HT-29 (cell line): ENCODE measurements around the gene CSMD2. TPM values are rescaled to one million over a fixed set of nuclear protein-coding genes. Genes with fewer than 3 reads are reported as not detected.

Source experiments
- DNase-seq: peaks from one replicate; pipeline ENCODE4 v3.0.0-alpha.2; 2015; ENCODE audit warnings: low spot score
- total RNA-seq: library from RNA; depleted of rRNA; stranded (reverse); fragments of >200 nt; shearing (Covaris generic); gene quantifications from 2 replicates; pipeline ENCODE4 v1.2.3, GENCODE V29; 2014

CSMD2 gene
- total RNA-seq, 1 experiment from 2014 or later, result not detected

- no peak for DNase-seq
Measured at GRCh38 chr1:33823401-33823800, 341.6 kb downstream of the CSMD2 start.

GRCh38 chr1:33822396-33822795 lies 342.6 kb downstream of the CSMD2 start:
- DNase-seq, result no peak

DNA sequence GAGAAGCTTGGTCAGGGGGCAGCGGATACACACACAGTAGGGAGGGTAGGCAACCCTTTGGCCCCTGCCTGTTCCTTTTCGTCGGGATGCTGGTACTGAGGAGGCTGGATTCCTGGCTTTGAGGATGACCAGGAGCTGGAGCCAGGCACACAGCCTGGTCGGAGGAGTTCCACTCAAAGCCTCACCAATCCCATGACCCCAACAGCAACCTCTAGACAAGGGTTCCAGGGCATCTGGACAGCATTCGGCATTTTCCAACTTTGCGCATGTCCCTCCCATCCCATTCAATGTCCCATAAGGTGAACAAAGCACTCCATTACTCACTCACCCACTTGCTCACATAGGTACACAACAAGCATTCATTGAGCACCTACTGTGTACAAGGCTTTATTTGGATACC lies 343.7 kb downstream of the CSMD2 start:
- DNase-seq, result no peak

DNA sequence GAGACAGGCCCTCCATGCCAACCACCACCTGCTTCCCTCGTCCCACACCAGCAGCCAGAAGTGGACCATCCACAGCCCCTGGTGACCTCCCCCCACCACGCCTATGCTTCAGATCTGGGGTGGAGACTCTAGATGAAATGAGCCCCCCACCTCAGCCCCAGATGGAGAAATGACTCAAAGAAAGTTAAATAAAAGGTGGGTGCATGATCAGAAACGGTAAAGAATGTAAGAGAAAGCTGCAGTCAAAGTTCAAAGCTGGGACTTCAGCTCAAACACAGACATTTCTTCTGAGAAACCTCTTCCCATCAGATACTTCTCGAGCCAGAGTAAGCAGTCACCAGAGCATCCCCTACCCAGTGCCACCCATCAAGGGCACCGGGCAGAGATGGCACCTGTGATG lies 344.2 kb downstream of the CSMD2 start:
- no peak for DNase-seq

GRCh38 chr1:33819913-33820311 lies 345.1 kb downstream of the CSMD2 start:
- DNase-seq, result no peak

GRCh38 chr1:33819290-33819912 lies 345.6 kb downstream of the CSMD2 start:
- no peak for DNase-seq

- DNase-seq, result no peak
Measured at GRCh38 chr1:33818071-33818470, 347.0 kb downstream of the CSMD2 start.

DNA sequence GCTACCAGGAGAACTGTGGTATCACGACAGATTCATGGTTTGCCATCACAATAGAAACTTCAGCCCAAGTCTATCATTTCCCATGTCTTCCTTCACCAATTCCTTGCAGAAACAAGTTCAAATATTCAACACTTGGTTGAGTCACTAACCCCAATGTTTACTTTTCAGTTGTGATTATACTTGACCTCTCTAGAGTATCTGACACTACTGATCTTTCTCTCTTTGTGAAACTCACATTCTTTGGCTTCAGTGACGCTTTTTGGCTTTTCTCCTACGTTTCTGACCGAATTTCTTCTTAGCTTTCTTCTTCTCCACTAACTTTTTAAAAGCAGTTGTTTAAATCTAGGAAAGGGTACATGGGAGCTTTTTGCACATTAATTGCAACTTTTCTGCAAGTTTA lies 350.0 kb downstream of the CSMD2 start:
- DNase-seq, result no peak

- DNase-seq, result no peak
Measured at GRCh38 chr1:33814166-33814565, 350.9 kb downstream of the CSMD2 start.

- no peak for DNase-seq
Measured at GRCh38 chr1:33810571-33810970, 354.5 kb downstream of the CSMD2 start.

DNA sequence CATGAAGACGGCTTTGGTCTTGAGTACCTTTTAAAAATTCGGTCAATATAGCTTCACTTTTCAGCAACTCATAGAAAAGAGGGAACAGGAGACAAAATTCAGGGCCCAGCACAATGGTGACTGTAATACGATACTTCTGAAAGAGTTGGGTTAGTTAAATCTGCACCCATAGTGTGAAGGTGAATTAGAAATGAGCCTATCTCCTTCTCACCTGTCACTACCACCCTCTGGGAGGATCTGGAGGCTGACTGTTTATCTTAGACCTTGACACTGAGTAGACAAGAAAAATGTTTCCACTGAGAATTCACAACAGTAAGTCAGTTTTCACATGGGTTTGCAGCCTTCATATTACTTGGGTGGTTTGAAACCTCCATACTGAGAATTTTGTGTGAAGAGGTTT lies 359.0 kb downstream of the CSMD2 start:
- DNase-seq, result no peak

- no peak for DNase-seq
Measured at GRCh38 chr1:33802268-33802667, 362.8 kb downstream of the CSMD2 start.

GRCh38 chr1:33797849-33798248 lies 367.2 kb downstream of the CSMD2 start:
- DNase-seq, result no peak

- DNase-seq, result no peak
Measured at GRCh38 chr1:33792651-33793050, 372.4 kb downstream of the CSMD2 start.

GRCh38 chr1:33792216-33792615 lies 372.8 kb downstream of the CSMD2 start:
- no peak for DNase-seq

GRCh38 chr1:33791251-33791650 lies 373.8 kb downstream of the CSMD2 start:
- no peak for DNase-seq

DNA sequence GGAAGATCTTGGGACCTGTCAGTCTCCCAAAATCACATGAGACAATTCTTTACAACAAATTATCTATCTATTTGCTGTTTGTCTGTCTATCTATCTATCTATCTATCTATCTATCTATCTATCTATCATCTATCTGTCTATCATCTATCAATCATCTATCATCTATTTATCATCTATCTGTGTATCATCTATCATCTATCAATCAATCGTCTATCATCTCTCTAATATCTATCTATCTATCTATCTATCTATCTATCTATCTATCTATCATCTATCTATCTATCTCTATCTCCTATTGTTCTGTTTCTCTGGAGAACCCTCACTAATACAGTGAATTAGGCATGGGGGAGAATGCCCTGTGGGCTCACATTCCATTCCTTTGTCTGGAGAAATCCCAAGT lies 374.5 kb downstream of the CSMD2 start:
- no peak for DNase-seq

DNA sequence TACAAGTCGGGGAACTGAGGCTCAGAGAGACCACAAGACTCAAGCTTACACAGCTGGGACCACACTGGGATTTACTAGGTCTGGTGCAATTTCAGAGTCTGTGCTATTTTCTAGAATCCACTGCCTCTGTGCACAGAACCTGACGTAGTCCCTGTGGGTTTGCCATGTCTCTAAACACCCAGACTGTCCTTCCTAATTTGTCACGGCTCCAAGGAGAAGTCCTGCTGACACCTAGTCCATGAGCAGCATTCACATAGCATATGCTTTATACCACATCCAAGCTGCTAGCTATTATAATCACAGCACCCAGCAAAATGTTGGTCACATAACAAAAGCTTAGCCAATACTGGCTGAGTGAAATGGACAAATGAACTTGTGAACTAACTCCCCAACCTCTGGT lies 380.2 kb downstream of the CSMD2 start:
- DNase-seq, result no peak

- no peak for DNase-seq
Measured at GRCh38 chr1:33782776-33783175, 382.3 kb downstream of the CSMD2 start.

- no peak for DNase-seq
Measured at GRCh38 chr1:33781652-33782051, 383.4 kb downstream of the CSMD2 start.

DNA sequence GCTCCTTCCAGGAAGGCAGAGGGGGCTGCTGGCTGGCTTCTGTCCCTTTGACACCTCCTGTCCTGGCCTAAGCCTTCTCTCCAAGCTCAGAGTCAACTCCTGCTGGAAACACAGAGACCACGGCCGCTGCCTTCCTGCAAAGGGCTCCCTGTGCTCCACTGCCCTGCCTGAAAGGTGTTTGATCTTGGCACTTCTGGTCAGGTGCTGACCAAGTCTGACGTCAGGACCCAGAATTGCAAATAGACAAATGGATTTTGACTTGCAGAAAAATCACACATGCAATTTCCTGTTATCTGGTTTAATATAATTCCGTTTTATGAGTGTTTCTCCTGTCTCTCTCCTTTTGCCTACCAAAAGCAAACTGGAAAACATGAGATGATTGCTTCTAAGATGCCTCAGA lies 387.7 kb downstream of the CSMD2 start:
- no peak for DNase-seq

DNA sequence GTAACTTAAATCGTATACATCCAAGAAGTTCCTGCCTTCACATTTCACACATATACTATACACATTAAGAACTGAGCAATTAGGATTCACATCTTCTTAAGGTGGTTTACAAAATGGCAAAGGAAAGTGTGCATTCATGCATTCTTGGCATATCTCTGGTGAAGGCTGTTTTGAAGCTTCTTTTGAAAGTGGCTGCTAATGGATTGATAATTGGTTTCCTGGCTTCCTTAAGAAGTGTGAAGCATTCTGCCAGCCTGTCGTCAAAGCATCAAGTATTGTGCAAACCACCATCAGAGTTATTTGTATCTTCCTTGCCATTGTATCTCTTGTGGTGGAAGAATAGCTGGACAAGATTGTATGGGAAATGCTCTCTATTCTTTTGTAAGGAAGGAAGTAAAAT lies 396.2 kb downstream of the CSMD2 start:
- no peak for DNase-seq

GRCh38 chr1:33768106-33768505 lies 396.9 kb downstream of the CSMD2 start:
- DNase-seq, result no peak

GRCh38 chr1:33764149-33764548 lies 400.9 kb downstream of the CSMD2 start:
- no peak for DNase-seq
